Aorta (tissue), 5 donors: ENCODE data around the gene C1QL3. TPM values are rescaled to one million over a fixed set of nuclear protein-coding genes. Genes with fewer than 3 reads are reported as not detected.

Source experiments
- ATAC-seq: fragments of 200-7000 bp; cut with Tn5 transposase; one replicate; pipeline ENCODE4 v1.9.1; 2022; ENCODE audit warnings: moderate library complexity; ENCODE audit not compliant: low FRiP score
- DNase-seq, 2 donors: peaks; one replicate each; pipeline ENCODE4 v3.0.0-alpha.2; 2020
- H3K27ac ChIP-seq, 2 donors: one replicate each; pipeline ENCODE4 v1.5.1; 2013; ENCODE audit warnings: low read length in 2 of 2, mild to moderate bottlenecking in 2 of 2, moderate library complexity in 2 of 2, control low read depth in 1 of 2, inconsistent platforms in 1 of 2, low read depth in 1 of 2
- H3K27me3 ChIP-seq, 2 donors: one replicate each; pipeline ENCODE4 v1.6.1; 2013; ENCODE audit warnings: control low read depth in 1 of 2, low read length in 1 of 2, mild to moderate bottlenecking in 1 of 2, moderate library complexity in 1 of 2; ENCODE audit not compliant: insufficient read depth in 2 of 2, control insufficient read depth in 1 of 2
- H3K36me3 ChIP-seq, 2 donors: one replicate each; pipeline ENCODE4 v1.6.1; 2013; ENCODE audit warnings: control low read depth in 1 of 2, low read length in 1 of 2, mild to moderate bottlenecking in 1 of 2; ENCODE audit not compliant: insufficient read depth in 2 of 2, control insufficient read depth in 1 of 2
- H3K4me1 ChIP-seq, 2 donors: one replicate each; pipeline ENCODE4 v1.6.1; 2013; ENCODE audit warnings: low read length in 2 of 2, control low read depth in 1 of 2, mild to moderate bottlenecking in 1 of 2, moderate library complexity in 1 of 2; ENCODE audit not compliant: insufficient read depth in 2 of 2, control insufficient read depth in 1 of 2
- H3K4me3 ChIP-seq, 2 donors: one replicate each; pipeline ENCODE4 v1.5.1; 2013; ENCODE audit warnings: low read length in 2 of 2, control low read depth in 1 of 2, mild to moderate bottlenecking in 1 of 2
- H3K9me3 ChIP-seq: one replicate; pipeline ENCODE4 v1.6.1; 2013; ENCODE audit warnings: mild to moderate bottlenecking, low read length; ENCODE audit not compliant: control insufficient read depth
- WGBS, 2 donors: extraction: QIAGEN DNeasy Blood & Tissue Kit; methylation state at CpG; one replicate each; pipeline ENCODE4 v1.1.7; 2013; 5-methylcytosine and 5-hydroxymethylcytosine counted together
- intact Hi-C, 2 donors: fragments of 100-400 bp; cut with DNase I; formaldehyde crosslinking; loops; one replicate each; pipeline versions ENCODE4 v1.14.2 to v1.15.0; 2022
- long read RNA-seq, 2 donors: library from polyadenylated mRNA; unstranded; transcript quantifications; one replicate each; pipeline ENCODE4 v2.0.0, GENCODE V29; 2020 to 2021
- polyA plus RNA-seq, 2 donors: library from polyadenylated mRNA; stranded (reverse); fragments of 200-250 nt; gene quantifications; one replicate each; pipeline ENCODE4 v1.2.3, GENCODE V29; 2013
- total RNA-seq, 2 donors: library from RNA; stranded (reverse); fragmentation: NEBNext Ultra II Directional; extraction: Animal tissue kit (Norgen Biotek cat#: 25700); gene quantifications; one replicate each; pipeline ENCODE4 v1.2.1, GENCODE V29; 2021
- donor health status: healthy with polysubstance abuse.
- donor health status: Bipolar disorder and iron deficiency.
- donor health status: DM: no; HTN: no; CAD: no.
- donor health status: DM: no; HTN: no; CAD: no.
- donor health status: DM: yes; HTN: yes; CAD: no.

C1QL3 gene
- total RNA-seq (not detected), polyA plus RNA-seq (under 1 TPM in 1 of 2 donors, not detected in 1; 0.15 TPM)
- long read RNA-seq, donor 1: 0 reads
- long read RNA-seq, donor 2, partial matches to known transcripts: 0 of 1 reads
- long read RNA-seq, donor 2, other reads (novel, unspliced or antisense): 1 of 1 reads

DNA sequence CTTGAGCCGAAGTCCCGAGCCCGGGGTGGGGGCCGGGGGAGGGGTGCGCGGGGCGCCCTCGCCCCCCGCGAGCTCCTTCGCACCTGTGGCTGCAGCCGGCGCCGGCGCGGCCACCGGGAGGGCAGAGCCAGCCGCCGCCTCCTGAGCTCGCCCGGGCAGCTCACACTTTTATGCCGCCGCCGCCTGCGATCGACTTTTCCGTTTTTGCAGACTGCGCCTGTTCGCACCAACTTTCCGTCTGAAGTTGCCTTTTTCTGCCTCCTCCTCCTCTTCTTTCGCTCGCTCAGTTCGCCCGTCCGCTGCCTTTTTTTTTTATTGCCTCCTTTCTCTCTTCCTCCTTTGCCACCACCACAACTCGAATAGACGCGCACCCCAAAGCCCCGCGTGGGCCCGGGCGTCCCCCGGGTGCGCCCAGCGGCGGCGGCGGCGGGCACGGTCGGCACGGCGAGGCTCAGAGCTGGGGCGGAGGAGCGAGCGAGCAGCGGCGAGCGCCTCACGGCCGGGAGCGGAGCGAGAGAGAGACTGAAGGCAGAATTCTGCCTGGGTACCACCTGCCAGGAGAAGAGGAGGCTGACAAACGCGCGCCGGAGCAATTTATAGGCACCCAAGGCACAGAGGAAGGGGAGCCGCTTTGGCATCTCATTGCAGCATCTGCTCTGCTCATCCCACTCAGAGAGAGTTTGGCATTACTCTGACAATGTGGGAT is at the start of gene C1QL3:
C1QL3 (minus strand) TSS at position 569 of the 706 bp plus-strand sequence. CDS start 814 bp downstream, outside the sequence.
- no peak within 1 kb of the TSS for H3K27ac ChIP-seq
- DNase-seq (no peak), ATAC-seq (no peak)
- H3K36me3 ChIP-seq: no peaks in the 10 kb centered on the region
- intact Hi-C loops: no loop called here
- H3K27me3 ChIP-seq: no peaks in the 10 kb centered on the region
- H3K4me1 ChIP-seq: no peaks in the 10 kb centered on the region
- H3K9me3 ChIP-seq: no peaks in the 10 kb centered on the region
- WGBS, 2 donors: 1% methylated on average over 50 to 68 of the region's 68 CpGs
- peak within 1 kb of the TSS; percentile 42 to 69 for H3K4me3 ChIP-seq

DNA sequence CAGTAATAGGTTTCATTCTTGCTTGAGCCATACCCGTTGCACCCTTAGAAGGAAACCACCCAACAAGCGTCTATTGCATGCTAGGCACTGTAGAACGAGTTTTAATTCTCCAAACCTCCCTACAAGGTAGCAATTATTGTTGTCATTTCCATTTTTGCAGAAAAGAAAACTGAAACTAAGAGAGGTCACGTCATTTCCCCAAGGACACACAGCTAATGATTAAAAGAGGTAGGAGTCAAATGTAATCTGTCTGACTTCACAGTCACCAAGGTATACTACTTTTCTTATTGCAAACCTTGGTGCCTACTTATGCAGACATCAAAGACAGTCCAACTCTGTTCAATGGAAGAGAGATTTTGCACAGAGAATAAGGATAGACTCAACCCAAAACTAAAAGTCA is 49.1 kb upstream of the C1QL3 start:
- Histone ChIP-seq H3K4me3 (no peak overlapping the region), H3K27ac (no peak overlapping the region), H3K4me1 (no peaks in the 10 kb centered on the region), H3K9me3 (no peaks in the 10 kb centered on the region), H3K27me3 (no peaks in the 10 kb centered on the region), H3K36me3 (no peaks in the 10 kb centered on the region)
- intact Hi-C loops: no loop called here
- 80 to 88% methylated on average over 4 of the region's 4 CpGs for WGBS, 2 donors
- DNase-seq (no peak), ATAC-seq (no peak)

DNA sequence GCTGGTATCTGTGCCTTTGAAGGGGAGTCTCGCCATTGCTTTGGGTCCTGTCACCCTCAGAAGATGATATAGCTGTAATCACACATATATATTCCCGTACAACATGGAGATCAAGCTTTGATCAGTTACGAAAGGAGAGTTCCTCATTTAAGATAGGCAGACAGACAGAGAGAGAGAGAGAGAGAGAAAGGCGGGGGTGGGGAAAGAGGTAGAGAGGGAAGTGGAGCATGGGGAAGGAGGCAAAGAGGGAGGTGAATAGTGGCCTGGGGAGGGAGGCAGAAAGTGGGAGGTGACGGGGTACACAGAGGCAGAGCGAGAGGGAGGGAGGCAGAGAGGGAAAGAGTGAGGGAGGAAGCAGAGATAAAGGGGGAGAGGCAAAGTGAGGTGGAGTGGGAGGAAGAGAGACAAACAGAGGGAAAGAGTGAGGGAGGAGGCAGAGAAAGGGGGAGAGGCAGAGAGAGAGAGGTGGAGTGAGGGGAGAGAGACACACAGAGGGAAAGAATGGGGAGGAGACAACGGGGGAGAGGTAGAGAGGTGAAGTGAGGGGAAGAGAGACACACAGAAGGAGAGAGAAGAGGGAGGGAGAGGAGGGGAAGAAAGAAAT is 44.6 kb upstream of the C1QL3 start:
- Histone ChIP-seq H3K4me1 (no peaks in the 10 kb centered on the region), H3K27ac (no peak overlapping the region), H3K9me3 (no peaks in the 10 kb centered on the region), H3K36me3 (no peaks in the 10 kb centered on the region), H3K4me3 (no peak overlapping the region), H3K27me3 (no peaks in the 10 kb centered on the region)
- WGBS, 2 donors: 62 to 66% methylated on average over 7 of the region's 7 CpGs
- ATAC-seq (no peak), DNase-seq (no peak)
- intact Hi-C loops: no loop called here

DNA sequence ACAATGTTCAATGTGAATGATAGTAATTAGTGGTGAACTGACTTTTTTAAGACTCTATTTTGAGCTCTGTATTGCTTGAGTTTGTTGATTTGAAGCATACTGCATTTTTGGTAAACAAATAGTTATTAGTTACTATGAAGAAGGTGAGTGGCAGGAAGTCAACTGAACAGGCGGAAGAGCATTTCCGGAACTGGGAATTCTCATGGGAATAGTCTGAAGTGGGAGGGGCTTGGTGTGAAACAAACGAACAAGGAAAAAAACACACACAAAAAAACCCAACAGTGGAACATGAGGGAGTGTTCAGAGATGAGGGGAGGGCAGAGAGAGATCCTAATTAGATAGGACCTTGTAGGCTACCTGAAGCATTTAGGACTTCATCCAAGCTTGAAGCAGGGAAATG is 43.9 kb upstream of the C1QL3 start:
- 37% methylated on average over 3 of the region's 3 CpGs for WGBS, 2 donors
- no peaks in the 10 kb centered on the region for H3K4me1 ChIP-seq
- ATAC-seq (no peak), DNase-seq (no peak)
- no peak overlapping the region for H3K4me3 ChIP-seq
- H3K9me3 ChIP-seq: no peaks in the 10 kb centered on the region
- no peak overlapping the region for H3K27ac ChIP-seq
- intact Hi-C loops: no loop called here
- no peaks in the 10 kb centered on the region for H3K27me3 ChIP-seq
- no peaks in the 10 kb centered on the region for H3K36me3 ChIP-seq

DNA sequence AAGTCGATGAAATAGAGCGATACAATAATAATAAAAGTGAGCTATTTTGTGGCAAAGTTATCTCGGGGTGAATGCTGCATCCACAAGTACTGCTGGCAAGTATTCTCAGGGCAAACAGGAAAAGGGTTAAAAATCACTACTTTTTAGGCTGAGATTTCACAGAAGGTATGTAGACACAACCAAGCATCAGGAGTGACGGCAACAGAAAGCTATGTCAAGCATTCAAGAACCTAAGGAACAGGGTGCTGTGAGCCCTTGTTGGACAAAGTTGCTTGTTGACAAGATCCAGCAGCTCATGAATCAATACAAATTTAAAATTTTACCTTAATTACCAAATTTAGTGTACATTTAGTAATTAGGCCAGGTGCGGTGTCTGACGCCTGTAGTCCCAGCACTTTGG is 41.2 kb upstream of the C1QL3 start:
- no peaks in the 10 kb centered on the region for H3K27me3 ChIP-seq
- H3K4me3 ChIP-seq: no peak overlapping the region
- H3K27ac ChIP-seq: no peak overlapping the region
- intact Hi-C loops: no loop called here
- WGBS, 2 donors: 54 to 58% methylated on average over 6 of the region's 6 CpGs
- H3K4me1 ChIP-seq: no peaks in the 10 kb centered on the region
- no peaks in the 10 kb centered on the region for H3K36me3 ChIP-seq
- DNase-seq: no peak
- peaks cover 5% of the 10 kb centered on the region for H3K9me3 ChIP-seq
- ATAC-seq: no peak

DNA sequence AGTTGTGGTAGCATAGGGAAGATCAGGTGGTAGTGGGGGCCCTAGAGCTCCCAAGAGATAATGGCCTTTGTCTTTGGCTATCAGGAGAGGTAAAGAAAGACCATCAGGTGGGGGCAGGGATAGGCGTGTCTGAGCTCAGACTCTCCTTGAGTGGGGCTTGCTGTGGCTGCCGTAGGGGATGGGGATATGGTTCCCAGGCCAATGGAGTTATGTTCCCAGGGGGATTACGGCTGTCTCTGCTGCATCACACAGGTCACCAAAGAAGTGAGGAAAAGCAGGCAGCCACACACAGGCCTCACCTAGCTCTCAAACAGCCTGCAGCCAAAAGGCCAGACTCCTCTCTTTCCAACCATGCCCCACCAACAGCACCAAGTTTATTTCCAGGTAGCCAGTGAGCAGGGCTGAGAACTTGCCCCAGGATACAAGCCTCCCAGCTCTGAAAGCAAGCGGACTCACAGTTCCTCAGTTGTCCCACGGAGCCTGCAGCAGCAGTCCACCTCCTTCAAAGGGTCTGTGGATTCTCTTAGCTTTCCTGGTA is 37.6 kb upstream of the C1QL3 start:
- DNase-seq (no peak), ATAC-seq (no peak)
- Histone ChIP-seq H3K27ac (no peak overlapping the region), H3K27me3 (no peaks in the 10 kb centered on the region), H3K4me3 (no peak overlapping the region), H3K9me3 (peaks cover 5% of the 10 kb centered on the region), H3K4me1 (no peaks in the 10 kb centered on the region), H3K36me3 (no peaks in the 10 kb centered on the region)
- intact Hi-C loops: no loop called here
- WGBS, 2 donors: 71 to 90% methylated on average over 5 of the region's 5 CpGs

DNA sequence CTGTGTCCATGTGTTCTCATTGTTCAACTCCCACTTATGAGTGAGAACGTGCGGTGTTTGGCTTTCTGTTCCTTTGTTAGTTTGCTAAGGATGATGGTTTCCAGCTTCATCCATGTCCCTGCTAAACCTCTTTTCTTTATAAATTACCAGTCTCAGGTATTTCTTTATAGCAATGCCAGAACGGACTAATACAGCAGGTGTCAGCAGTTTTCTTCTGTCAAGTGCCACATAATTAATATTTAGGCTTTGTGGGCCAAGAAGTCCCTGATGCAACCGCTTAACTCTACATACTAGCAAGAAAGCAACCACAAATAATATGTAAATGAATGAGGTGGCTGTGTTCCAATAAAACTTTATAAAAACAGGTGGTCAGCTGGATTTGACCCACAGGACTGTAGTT is 26.3 kb upstream of the C1QL3 start:
- intact Hi-C loops: loop anchor here in 1 of 2 donors (10.0 kb wide), 1 partner anchor 643 kb away; no protein-coding TSS in a partner anchor
- no peak overlapping the region for H3K27ac ChIP-seq
- H3K9me3 ChIP-seq: no peaks in the 10 kb centered on the region
- H3K27me3 ChIP-seq: no peaks in the 10 kb centered on the region
- no peaks in the 10 kb centered on the region for H3K4me1 ChIP-seq
- H3K36me3 ChIP-seq: no peaks in the 10 kb centered on the region
- no peak for ATAC-seq
- 82 to 86% methylated on average over 4 of the region's 4 CpGs for WGBS, 2 donors
- H3K4me3 ChIP-seq: no peak overlapping the region
- DNase-seq: no peak

DNA sequence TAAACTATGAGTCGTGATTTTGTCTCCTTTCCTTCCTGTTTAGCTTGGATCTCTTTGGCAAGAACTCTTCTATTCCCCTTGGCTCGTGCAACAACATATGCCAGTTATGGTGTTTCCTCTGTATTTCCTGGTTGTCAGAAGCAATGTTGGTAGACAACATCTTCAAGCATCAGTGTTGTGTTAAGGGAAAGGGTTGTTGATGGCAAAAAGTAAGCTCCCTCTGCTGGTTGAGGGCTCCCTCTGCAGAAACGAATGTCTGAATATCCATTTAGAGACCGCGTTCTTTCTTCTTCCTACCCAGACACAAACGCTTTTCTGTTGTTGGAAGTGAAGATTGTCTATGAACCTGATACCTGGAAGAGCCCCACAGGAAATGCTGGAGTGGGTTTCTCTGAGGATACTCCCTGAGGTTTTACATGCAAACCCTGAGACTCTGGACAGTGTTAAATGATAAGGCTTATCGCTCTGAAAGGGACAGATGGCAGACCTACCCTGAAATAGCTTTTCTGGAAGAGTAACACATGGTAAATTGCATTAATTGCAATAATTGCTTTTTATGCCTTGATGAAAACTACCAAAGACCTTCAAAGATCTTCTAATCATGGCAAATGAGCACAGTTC is 23.5 kb upstream of the C1QL3 start:
- H3K27ac ChIP-seq: no peak overlapping the region
- no peaks in the 10 kb centered on the region for H3K36me3 ChIP-seq
- DNase-seq (no peak), ATAC-seq (no peak)
- H3K4me3 ChIP-seq: no peak overlapping the region
- WGBS, 2 donors: 25 to 27% methylated on average over 7 of the region's 7 CpGs
- no peaks in the 10 kb centered on the region for H3K27me3 ChIP-seq
- intact Hi-C loops: loop anchor here in 1 of 2 donors (10.0 kb wide), 1 partner anchor 640 kb away; no protein-coding TSS in a partner anchor
- no peaks in the 10 kb centered on the region for H3K4me1 ChIP-seq
- H3K9me3 ChIP-seq: no peaks in the 10 kb centered on the region
